Peyer's patch (tissue), 4 donors: Measurements from ENCODE around the gene BPGM. TPM values are rescaled to one million over a fixed set of nuclear protein-coding genes. Genes with fewer than 3 reads are reported as not detected.

Experiments
- DNase-seq, 3 donors: peaks; one replicate each; pipeline ENCODE4 v3.0.0-alpha.2; 2017 to 2019
- H3K27ac ChIP-seq, 4 donors: fragments of 200-600 bp; sonication (generic); one replicate each; pipeline ENCODE4 v1.5.1; 2016 to 2019
- H3K27me3 ChIP-seq, 2 donors: fragments of 200-600 bp; sonication (generic); one replicate each; pipeline ENCODE4 v1.5.1; 2019
- H3K36me3 ChIP-seq, 3 donors: fragments of 200-600 bp; sonication (generic); one replicate each; pipeline ENCODE4 v1.5.1; 2016 to 2019
- H3K4me1 ChIP-seq, 4 donors: fragments of 200-600 bp; sonication (generic); one replicate each; pipeline ENCODE4 v1.5.1; 2016 to 2019
- H3K4me3 ChIP-seq, 4 donors: fragments of 200-600 bp; sonication (generic); 1 replicate in 3 of 4; 2 replicates in 1 of 4; pipeline ENCODE4 v1.5.1; 2016 to 2019; ENCODE audit warnings: mild to moderate bottlenecking in 1 of 4
- H3K9me3 ChIP-seq, 4 donors: fragments of 200-600 bp; sonication (generic); one replicate each; pipeline ENCODE4 v1.5.1; 2016 to 2019; ENCODE audit warnings: mild to moderate bottlenecking in 1 of 4
- POLR2A ChIP-seq, 2 donors: fragments of 450-650 bp; IDR thresholded peaks; one replicate each; pipeline ENCODE4 v1.5.1; 2017; ENCODE audit warnings: antibody characterized with exemption in 2 of 2, mild to moderate bottlenecking in 2 of 2, moderate library complexity in 2 of 2
- total RNA-seq, 4 donors: library from RNA; depleted of rRNA; stranded (reverse); fragments of >200 nt; gene quantifications; one replicate each; pipeline ENCODE4 v1.1.0, GENCODE V29; 2016
- TF ChIP-seq, protein P1 (sequence below), 6 experiments: fragments of 450-650 bp in 4 of 6; fragments of 200-600 bp in 2 of 6; sonication (generic) in 1 of 6; IDR thresholded peaks; one replicate each; pipeline ENCODE4 v1.5.1; 2017 to 2019; ENCODE audit warnings: antibody characterized with exemption in 6 of 6, mild to moderate bottlenecking in 3 of 6, moderate library complexity in 1 of 6

The BPGM gene
- total RNA-seq, 4 donors from 2014 or later = 5.3 to 9.2 (median 6.6) TPM

DNA sequence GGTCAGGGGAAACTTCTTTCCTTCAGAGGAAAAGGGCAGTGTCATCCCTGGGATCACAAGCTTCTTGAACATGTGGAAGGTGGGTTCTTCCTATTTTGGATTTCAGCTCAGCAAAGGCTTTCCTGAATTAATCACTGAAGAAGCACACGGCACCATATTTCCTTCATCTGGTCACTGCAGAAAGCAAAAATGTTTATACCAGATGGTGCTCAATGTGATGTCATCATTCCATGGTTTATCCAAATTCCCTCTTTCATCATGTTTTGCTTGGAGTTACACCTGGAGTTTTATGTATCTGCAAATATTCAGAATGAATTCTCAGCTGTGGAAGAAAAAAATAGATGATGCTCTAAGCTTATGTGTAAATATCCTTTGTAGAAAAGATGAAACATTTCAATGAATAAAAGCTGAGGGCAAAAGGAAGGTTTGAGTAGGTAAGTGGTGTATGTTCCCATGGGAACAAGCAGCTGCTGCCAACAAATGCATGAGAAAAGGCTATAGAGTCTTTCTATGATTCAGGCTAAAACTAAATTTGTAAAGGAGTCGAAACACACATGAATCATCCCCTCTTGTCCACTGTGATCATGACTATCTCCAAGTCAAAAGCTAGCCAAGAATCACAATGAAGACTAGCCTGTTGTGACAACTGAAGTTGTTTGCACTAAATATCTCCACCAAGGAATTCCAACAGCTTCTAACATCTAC, 26.9 kb upstream of the BPGM start:
- no peaks in the 10 kb centered on the region for H3K9me3 ChIP-seq
- H3K36me3 ChIP-seq = no peaks in the 10 kb centered on the region
- no peak overlapping the region for H3K4me3 ChIP-seq
- H3K4me1 ChIP-seq = no peaks in the 10 kb centered on the region
- H3K27me3 ChIP-seq = no peaks in the 10 kb centered on the region
- H3K27ac ChIP-seq = no peak overlapping the region
- no peak for DNase-seq
- no peak for TF ChIP-seq POLR2A (IDR thresholded peaks at IDR 0.05)
- TF ChIP-seq, protein P1, sequence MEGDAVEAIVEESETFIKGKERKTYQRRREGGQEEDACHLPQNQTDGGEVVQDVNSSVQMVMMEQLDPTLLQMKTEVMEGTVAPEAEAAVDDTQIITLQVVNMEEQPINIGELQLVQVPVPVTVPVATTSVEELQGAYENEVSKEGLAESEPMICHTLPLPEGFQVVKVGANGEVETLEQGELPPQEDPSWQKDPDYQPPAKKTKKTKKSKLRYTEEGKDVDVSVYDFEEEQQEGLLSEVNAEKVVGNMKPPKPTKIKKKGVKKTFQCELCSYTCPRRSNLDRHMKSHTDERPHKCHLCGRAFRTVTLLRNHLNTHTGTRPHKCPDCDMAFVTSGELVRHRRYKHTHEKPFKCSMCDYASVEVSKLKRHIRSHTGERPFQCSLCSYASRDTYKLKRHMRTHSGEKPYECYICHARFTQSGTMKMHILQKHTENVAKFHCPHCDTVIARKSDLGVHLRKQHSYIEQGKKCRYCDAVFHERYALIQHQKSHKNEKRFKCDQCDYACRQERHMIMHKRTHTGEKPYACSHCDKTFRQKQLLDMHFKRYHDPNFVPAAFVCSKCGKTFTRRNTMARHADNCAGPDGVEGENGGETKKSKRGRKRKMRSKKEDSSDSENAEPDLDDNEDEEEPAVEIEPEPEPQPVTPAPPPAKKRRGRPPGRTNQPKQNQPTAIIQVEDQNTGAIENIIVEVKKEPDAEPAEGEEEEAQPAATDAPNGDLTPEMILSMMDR (IDR thresholded peaks at IDR 0.05) = no peak

DNA sequence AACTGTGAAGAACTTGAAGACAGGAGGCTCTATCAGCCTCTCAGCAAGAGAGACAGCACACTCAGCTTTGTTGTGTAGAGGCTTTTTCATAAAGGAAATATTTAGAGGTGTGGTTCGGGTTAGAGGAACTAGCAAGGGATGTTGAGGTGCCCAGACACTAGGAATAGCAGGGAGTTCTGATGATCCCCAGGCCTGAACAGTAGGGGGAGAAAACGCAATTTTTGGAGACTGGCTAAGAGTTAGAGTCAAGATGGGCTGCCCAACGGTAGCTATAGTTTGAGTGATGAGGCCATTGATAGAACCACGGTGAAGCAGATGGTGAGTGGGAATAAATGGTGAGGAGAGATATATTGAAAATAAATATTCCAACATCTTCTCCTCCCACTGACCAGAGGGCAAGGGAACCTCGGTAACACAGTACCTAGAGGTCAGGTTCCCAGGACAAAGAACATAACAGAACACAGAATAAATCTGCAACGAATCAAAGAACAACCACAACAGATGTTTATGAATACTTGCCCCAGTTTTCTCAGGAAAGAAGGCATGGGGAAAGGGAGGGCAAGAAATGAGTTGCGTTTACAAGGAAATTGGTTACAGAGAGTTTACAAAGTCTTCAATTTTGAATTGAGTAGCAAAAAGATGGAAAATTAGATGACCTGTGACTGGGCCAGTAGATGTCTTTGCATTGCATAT, 24.2 kb upstream of the BPGM start:
- Histone ChIP-seq H3K27ac (no peak overlapping the region), H3K27me3 (no peaks in the 10 kb centered on the region), H3K9me3 (no peaks in the 10 kb centered on the region), H3K36me3 (no peaks in the 10 kb centered on the region), H3K4me3 (no peak overlapping the region), H3K4me1 (no peaks in the 10 kb centered on the region)
- no peak for TF ChIP-seq POLR2A (IDR thresholded peaks at IDR 0.05)
- TF ChIP-seq, protein P1 (IDR thresholded peaks at IDR 0.05) = no peak
- no peak for DNase-seq

DNA sequence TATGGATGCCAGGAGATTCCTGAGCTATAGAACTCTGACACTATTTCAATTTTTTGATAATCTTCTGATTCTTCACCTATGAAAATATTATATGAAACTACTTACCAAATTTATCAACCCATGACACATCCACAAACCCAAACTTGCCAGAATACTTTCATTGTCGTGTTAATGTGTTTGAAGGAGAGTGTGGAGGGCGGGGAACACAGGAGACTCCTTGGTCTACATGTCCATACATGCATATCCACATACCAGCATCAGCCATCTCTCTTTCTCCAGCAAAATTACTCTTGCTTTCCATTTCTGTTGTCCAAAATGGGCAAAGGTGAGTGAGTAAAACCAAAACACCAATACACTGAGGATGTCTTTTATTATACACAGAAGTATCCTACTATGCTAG, 23.5 kb upstream of the BPGM start:
- Histone ChIP-seq H3K4me1 (no peaks in the 10 kb centered on the region), H3K9me3 (no peaks in the 10 kb centered on the region), H3K4me3 (no peak overlapping the region), H3K27ac (no peak overlapping the region), H3K27me3 (no peaks in the 10 kb centered on the region), H3K36me3 (no peaks in the 10 kb centered on the region)
- TF ChIP-seq, protein P1 (IDR thresholded peaks at IDR 0.05) = no peak
- DNase-seq = no peak

DNA sequence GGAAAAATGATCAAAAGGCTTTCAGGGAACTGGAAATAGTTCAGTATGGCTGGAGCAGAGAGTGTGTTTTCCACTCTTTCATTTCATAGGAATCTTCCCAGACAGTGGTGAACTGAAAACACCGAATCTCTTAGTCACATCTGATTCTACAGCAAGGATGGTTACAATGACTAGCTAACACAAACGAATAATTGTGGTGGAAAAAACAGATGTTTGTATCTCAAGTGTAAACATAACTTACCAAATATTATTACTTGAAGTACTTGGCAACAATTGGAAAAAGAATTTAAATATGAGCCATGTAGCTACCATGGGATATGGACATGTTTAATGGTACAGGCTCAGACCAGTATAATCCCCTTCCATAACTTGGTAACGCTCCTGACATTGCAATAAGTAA, 21.1 kb upstream of the BPGM start:
- TF ChIP-seq POLR2A (IDR thresholded peaks at IDR 0.05) = no peak
- TF ChIP-seq, protein P1 (IDR thresholded peaks at IDR 0.05) = no peak
- no peaks in the 10 kb centered on the region for H3K9me3 ChIP-seq
- H3K4me1 ChIP-seq = no peaks in the 10 kb centered on the region
- no peak overlapping the region for H3K27ac ChIP-seq
- H3K27me3 ChIP-seq = no peaks in the 10 kb centered on the region
- H3K4me3 ChIP-seq = no peak overlapping the region
- H3K36me3 ChIP-seq = no peaks in the 10 kb centered on the region
- no peak for DNase-seq

GRCh38 chr7:134627109-134627774, 19.4 kb upstream of the BPGM start:
- Histone ChIP-seq H3K27ac (no peak overlapping the region), H3K4me3 (no peak overlapping the region), H3K4me1 (no peaks in the 10 kb centered on the region), H3K27me3 (no peaks in the 10 kb centered on the region), H3K36me3 (no peaks in the 10 kb centered on the region), H3K9me3 (no peaks in the 10 kb centered on the region)
- no peak for DNase-seq
- no peak for TF ChIP-seq POLR2A (IDR thresholded peaks at IDR 0.05)
- TF ChIP-seq, protein P1 (IDR thresholded peaks at IDR 0.05) = no peak
